GM12873 (cell line): ENCODE measurements around the gene GNA14.

Experiments
- TF ChIP-seq, protein P1 (sequence below): IDR thresholded peaks from 2 replicates; pipeline ENCODE4 v1.5.1; 2012; ENCODE audit warnings: low read depth, mild to moderate bottlenecking, moderate library complexity, low read length, control low read depth; ENCODE audit not compliant: insufficient read depth; ENCODE audit errors: missing control alignments

The GNA14 gene

DNA sequence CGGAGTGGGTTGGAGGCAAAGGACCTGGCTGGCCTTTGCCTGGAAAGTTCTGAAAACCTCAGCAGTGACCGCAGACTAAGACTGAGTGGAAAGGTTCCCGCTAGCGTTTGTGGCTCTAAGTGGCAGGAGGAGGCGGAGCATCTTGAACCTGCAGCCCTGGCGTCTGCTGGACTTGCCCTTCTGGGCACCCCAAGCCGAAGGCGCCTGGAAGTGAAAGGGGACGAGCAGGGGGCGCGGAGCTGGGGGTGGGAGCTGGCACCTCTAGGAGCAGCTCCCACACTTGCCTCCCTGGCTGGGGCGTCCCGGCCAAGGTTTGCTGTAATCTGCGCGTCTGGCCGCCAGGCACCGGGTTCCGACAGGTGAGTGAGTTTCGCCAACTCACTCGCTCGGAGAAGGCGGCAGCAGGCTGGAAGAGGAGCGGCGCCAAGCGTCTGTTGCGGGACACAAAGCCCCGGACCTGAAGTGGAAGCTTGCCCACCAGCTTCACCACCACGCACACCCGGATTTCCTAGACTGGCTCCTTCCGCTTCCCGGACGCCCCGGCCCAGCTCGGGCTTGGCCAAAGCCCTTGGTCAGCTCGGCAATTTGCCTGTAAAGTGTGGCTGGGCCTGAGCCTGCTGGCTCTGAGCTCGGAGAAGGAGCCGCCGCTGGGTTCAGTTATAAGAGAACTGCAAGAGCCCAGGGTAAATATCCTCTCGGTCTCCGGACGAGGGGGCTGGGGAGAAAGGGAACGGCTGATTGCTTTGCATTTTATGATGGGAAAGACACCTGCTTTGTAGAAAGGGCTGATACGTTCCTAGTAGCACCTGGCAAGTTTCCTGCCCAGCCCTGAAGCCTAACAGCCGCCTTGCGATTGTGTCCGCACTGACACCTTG, at the start of gene GNA14:
GNA14 (minus strand) TSS at position 89 of the 875 bp plus-strand sequence. CDS start 529 bp downstream, outside the sequence.
- TF ChIP-seq, protein P1, sequence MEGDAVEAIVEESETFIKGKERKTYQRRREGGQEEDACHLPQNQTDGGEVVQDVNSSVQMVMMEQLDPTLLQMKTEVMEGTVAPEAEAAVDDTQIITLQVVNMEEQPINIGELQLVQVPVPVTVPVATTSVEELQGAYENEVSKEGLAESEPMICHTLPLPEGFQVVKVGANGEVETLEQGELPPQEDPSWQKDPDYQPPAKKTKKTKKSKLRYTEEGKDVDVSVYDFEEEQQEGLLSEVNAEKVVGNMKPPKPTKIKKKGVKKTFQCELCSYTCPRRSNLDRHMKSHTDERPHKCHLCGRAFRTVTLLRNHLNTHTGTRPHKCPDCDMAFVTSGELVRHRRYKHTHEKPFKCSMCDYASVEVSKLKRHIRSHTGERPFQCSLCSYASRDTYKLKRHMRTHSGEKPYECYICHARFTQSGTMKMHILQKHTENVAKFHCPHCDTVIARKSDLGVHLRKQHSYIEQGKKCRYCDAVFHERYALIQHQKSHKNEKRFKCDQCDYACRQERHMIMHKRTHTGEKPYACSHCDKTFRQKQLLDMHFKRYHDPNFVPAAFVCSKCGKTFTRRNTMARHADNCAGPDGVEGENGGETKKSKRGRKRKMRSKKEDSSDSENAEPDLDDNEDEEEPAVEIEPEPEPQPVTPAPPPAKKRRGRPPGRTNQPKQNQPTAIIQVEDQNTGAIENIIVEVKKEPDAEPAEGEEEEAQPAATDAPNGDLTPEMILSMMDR: no peak

DNA sequence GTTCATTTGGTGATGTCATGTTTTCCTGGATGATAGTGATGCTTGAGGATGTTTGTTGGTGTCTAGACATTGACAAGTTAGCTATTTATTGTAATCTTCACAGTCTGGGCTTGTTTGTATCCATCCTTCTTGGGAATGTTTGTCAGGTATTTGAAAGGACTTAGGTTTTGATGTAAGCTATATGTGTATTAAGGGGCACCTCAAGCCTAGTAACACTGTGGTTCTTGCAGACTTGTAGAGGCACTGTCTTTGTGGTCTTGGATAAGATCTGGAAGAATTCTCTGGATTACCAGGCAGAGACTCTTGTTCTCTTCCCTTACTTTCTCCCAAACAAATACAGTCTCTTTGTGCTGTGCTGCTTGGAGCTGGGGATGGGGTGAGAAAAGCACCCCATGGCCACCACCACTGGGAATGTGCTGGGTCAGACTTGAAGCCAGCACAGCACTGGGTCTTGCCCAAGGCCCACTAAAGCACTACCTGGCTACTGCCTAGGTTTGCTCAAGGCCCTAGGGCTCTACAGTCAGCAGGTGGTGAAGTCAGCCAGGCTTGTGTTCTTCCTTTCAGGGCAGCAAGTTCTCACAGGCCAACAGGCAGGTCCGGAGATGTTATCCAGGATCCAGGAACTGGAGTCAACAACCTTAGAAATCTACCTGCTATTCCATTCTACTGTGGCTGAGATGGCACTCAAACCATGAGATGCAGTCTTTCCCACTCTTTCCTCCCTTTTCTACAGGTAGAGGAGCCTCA, 49.3 kb upstream of the GNA14 start:
- TF ChIP-seq, protein P1: no peak

DNA sequence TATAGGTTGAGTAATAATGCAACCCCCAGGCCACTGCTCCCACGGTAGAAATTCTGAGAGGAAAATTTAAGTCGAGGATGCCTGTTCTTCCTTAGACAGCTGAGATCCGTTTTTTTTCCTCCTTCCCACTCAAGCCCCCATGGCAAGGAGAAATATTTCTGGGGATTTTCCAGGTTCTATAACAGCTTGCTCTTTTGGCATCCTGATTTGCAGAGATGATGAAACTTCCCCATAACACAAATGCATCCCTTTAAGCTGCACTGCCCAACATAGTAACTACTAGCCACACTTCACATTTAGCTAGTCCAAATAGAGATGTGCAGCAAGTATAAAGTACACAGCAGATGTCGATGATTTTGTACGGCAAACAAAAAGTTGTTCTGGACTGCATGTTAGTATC, 32.5 kb upstream of the GNA14 start:
- TF ChIP-seq, protein P1: no peak

DNA sequence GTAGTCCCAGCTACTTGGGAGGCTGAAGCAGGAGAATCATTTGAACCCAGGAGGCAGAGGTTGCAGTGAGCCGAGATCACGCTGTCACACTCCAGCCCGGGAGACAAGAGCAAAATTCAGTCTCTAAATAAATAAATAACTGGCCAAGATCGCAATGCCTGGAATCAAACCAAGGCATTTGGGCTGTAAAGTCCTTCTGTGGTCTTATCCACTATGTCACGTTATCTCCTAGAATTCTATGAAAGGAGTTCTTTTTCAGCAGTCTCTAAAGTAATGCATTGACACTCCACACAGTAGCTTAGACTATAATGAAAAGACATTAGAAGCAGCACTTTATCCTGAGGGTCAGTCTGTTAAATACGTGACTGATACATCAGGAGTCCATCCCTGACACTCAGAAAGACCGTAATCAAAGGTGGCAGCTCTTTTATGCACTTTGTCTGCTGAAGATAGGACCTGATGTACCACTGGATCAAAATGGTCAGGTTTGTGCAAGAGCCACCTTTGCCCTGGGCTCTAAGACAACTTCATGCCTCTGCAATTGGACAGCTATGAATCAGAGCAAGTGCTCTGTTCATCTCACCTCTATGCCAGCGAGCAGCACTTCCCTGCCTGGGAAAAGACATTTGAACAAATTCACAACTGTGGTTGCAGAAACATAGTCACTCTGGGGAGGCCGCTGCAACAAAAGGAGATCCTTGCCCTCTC, 31.7 kb upstream of the GNA14 start:
- TF ChIP-seq, protein P1: no peak

DNA sequence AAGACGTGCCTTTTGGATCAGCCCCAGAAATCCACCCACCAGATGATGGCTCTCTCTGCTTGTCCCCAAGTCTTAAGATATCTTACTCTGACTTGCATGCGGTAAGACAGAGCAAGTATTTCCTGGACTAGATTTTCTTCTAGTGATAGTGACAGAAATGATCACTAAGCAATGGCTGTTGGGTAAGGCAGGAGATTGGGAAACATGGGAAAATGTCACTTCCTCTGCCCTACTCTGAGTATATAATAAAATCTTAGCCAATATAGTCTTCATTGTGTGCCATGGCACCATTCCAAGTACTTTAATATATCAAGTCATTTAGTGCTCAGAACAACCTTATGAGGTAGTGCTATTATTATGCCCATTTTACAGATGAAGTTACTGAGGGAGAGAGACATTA, 31.0 kb upstream of the GNA14 start:
- TF ChIP-seq, protein P1: no peak

DNA sequence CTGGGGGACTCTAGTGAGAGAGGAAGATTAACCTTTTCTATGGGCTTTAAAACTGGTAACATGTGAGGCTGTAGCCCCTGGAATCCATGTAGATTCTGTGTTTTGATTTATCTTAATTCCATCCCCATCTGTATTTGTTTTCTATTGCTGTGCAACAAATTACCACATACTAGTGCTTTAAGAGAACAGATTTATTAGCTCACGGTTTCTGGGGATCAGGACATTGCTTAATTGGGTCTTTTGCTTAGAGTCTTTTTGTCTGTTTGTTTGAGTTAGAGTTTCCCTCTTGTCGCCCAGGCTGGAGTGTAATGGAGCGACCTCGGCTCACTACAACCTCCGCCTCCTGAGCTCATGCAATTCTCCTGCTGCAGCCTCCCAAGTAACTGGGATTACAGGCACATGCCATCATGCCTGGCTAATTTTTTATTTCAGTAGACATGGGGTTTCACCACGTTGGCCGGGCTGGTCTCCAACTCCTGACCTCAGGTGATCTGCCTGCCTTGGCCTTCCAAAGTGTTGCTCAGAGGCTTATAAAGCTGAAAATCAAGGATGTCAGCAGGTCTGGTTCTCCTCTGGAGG, 29.9 kb upstream of the GNA14 start:
- TF ChIP-seq, protein P1: no peak

DNA sequence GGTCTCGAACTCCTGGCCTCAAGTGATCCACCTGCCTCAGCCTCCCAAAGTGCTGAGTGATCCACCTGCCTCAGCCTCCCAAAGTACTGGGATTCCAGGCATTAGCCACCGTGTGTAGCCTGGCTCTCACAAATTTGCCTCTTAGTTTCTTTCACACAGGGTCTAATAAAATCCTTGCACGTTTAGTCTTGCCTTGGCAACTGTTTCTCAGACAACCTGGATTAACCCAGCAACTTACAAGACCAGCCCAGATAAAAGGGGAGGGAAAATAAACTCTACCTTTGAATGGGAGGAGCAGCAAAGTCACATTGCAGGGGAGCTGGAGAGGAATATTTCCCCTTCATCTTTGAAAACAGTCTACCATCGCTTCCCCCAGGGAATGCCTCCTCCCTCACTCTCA, 29.3 kb upstream of the GNA14 start:
- TF ChIP-seq, protein P1: no peak
